COLO829 (cell line): Measurements from ENCODE around the gene DTNA.
A peak's percentile ranks its signal among the peaks of the same experiment; 100 is the strongest.
"Not testable (repeated sequence)": the region's sequence is repeated elsewhere in the genome, so short reads cannot be mapped to it uniquely, and the experiment has no call there.

ENCODE experiments used
- DNase-seq: peaks from one replicate; pipeline ENCODE4 v3.0.0; 2012; ENCODE audit warnings: low spot score

DTNA gene

DNA sequence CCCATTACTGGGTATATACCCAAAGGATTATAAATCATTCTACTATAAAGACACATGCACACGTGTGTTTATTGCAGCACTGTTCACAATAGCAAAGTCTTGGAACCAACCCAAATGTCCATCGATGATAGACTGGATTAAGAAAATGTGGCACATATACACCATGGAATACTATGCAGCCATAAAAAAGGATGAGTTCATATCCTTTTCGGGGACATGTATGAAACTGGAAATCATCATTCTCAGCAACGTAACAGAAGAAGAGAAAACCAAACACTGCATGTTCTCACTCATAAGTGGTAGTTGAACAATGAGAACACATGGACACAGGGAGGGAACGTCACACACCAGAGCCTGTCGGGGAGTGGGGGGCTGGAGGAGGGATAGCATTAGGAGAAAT is 15.6 kb downstream of the DTNA start:
- DNase-seq, result not testable (repeated sequence)

GRCh38 chr18:34726286-34727004 is 16.3 kb downstream of the DTNA start:
- no peak for DNase-seq

DNA sequence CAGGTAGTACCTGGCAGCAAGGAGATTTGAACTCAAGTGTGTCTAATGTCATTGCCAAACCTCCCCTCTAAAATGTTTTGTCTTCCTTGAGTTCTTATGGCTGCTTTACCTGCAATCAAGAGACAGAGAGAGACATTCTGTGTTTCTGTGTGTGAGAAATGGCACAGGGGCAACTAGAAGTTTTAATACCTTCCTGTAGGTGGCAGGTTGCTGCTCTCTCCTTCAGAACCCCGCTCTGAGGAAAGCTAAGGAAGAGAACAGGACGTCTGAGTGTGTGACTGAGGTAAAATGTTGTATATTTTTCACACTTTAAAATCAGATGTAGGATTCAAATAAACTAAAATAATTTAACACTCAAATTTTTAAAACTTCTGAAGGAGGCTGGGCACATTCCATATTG is 19.2 kb downstream of the DTNA start:
- DNase-seq, result peak; percentile 30

GRCh38 chr18:34729740-34730355 is 19.8 kb downstream of the DTNA start:
- DNase-seq, result no peak

GRCh38 chr18:34730774-34731173 is 20.7 kb downstream of the DTNA start:
- no peak for DNase-seq

GRCh38 chr18:34734056-34734455 is 24.0 kb downstream of the DTNA start:
- DNase-seq, result no peak

- not testable (repeated sequence) for DNase-seq
These were observed 24.4 kb downstream of the DTNA start for GRCh38 chr18:34734526-34734925.

DNA sequence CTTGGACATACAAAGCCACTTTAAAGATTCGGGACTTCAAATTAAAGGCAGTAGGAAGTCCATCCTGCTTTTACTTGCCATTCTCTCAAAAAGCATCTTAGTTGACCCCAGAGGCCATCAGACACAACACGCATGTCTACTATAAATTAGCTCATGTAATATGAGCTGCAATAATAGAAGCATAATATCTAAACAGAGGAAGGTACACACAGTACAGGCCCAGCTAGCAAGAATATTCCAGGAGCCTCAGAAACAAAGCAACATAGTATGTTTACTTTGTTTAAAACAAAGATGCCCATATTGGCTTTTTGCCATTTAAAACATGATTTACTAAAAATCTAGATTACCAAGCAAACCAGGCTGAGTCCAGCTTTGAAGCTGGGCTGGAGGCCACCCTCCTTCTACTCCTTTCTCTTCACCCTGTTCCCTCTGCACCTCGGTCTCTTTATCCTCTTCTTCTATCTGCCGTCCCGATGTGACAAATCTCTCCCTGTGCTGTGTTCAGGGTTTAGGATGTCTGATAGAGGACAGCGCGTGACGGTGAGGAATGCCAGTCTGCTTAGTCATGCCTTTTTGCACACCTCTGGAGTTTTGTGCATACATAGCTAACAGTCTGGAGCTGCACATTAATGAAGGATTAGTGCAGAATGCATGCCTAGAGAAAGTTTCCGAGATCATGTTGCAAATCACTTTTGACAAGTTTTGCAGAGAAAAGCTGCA is 28.2 kb downstream of the DTNA start:
- DNase-seq, result no peak

- DNase-seq, result no peak
These were observed 30.0 kb downstream of the DTNA start for GRCh38 chr18:34740101-34740500.

DNA sequence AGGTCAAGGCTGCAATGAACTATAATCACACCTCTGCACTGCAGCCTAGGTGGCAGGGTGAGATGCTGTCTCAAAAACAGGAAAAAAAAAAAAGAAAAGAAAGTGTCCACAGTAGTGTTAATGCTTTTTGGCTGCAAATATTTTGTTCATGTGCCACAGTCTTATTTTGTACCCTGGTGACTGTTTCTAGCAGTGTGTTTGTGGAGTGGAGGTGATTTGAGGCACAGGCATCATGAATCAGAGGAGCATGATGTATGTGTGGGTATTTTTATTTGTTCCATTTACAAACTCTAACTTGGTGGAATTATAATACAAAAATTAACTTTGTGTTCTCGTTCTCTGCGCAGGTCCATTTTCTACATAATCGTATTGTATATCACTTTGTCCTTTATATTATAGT is 30.6 kb downstream of the DTNA start:
- DNase-seq, result no peak

- no peak for DNase-seq
These were observed 31.3 kb downstream of the DTNA start for GRCh38 chr18:34741401-34741800.

- DNase-seq, result no peak
These were observed 32.8 kb downstream of the DTNA start for GRCh38 chr18:34742891-34743341.

GRCh38 chr18:34744569-34744968 is 34.5 kb downstream of the DTNA start:
- DNase-seq, result no peak

GRCh38 chr18:34746614-34747013 is 36.5 kb downstream of the DTNA start:
- no peak for DNase-seq

- no peak for DNase-seq
These were observed 39.6 kb downstream of the DTNA start for GRCh38 chr18:34749721-34750120.

DNA sequence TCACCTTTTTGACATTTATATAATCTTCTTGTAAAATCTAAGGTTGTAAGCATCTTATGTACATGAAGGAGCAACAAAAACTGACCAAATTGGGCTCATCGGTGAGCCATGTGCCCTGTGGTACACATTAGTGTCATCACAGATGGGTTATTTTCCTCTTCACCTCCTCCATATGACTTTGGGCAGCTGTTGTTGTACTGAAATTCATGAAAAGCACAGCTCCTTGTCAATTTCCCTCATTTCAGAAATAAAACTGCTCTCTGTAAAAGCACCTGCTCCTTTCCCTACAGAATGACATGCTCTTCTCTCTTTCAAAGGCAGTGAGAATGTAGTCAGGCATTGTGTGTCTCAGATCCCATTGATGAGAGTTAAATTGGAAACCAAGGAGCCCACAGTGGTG is 42.0 kb downstream of the DTNA start:
- DNase-seq, result no peak

GRCh38 chr18:34754300-34754699 is 44.2 kb downstream of the DTNA start:
- DNase-seq, result no peak

- no peak for DNase-seq
These were observed 47.6 kb downstream of the DTNA start for GRCh38 chr18:34757666-34758065.

DNA sequence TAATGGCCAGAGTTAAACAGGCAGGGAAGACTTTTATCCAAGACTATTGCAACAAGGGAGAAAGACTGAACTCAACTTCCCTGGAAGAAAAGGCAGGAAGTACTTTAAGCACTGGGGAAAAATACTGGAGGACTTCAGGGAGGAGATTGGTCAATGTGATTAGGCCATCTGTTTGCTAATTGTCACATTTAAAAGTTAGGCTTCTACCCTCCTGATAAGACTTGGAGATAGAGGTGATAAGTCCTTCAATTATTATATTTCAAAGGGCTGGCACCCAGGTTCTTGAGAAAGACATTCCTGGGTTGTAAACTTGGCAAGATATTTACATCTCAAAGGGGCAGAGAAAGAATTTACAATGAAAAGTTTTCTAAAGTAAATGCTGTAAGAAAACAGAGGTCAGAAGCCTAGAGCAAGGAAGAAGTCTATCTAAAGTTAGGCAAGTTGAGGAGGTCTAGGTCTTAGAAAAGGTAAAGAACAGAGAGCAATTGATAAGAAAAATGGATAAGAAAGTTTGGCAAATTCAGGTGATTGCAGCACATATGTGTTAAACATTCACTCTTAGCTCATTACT is 48.4 kb downstream of the DTNA start:
- DNase-seq, result no peak

DNA sequence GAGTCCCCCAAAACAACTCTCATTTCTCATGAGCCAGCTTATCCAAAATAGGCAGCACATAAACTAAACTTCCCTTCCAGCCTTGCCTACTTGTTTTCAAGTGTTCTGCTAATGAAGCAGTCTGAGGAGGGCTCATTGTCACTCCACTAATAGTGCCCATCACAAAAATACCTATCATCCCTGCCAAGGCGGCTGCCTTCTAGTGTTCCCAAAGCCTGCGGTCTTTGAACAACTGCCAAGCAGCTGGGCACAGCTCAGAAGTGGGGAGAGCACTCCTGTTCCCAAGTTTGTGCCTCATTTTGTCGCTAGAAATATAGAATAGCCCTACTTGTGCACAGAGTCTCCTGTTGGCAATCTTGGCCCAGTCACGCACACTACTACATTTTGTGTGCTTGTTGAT is 50.3 kb downstream of the DTNA start:
- no peak for DNase-seq

DNA sequence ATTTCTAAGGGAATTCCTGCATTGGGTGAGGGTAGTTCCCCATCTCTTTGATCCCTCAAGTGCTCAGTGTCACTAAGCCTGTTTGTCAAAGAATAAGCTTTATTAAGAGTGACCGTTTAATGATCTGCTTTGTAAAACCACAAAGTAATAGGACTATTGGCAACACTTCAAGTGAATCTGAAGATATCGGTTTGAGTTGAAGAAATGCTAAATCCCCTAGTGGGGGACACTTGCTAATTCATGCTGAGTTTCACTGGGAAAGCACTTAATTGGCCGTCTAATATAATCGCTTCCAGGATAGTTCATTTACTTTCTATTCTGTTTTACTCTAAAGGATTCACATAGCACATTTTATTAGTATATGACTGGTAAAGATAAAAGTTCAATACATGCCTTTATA is 54.4 kb downstream of the DTNA start:
- DNase-seq, result no peak

DNA sequence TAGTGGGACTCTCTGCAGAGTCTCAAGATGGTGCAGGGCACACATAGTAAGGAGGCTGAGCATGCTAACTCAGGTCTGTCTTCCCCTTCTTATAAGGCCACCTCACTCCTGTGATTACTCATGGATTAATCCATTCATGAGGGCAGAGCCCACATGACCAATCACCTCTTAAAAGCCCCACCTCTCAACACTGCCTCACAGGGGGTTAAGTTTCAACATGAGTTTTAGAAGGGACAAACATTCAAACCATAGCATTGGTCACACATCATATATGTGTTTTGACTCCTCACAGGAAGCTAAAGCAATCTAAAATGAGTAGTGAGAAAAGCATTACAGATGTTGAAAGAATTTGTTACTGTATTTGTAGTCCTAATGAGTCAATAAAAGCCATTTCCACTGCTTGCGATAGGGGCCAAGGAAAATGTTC is 57.5 kb downstream of the DTNA start:
- no peak for DNase-seq

DNA sequence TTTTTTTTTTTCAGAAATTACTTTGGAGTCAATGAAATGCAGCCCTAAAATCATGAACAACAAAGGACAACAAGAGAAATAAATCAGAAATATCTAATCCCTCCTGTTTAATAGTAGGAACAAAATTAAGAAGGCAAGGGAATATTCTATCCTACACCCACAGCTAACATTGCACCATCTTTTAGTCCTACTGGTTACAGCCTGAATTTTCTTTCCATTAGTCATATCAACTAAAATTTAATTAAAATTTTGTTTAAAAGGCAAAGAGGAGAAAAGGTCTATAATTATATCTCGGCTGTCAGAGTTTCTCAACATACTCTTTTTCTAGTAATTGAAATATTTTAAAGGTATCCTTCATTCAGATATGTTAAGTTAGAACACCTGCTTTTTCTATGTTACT is 61.9 kb downstream of the DTNA start:
- DNase-seq, result no peak
